Endodermal cell (in vitro differentiated cells): Measurements from ENCODE around the gene MYBPC2. TPM values are rescaled to one million over a fixed set of nuclear protein-coding genes. Genes with fewer than 3 reads are reported as not detected.

Experiments used
- DNase-seq: peaks from one replicate; pipeline ENCODE4 v3.0.0-alpha.2; 2017
- H3K27ac ChIP-seq: 2 replicates; pipeline ENCODE4 v1.5.1; 2013; ENCODE audit warnings: mild to moderate bottlenecking, low read depth, low read length, moderate library complexity
- H3K27me3 ChIP-seq: 2 replicates; pipeline ENCODE4 v1.6.1; 2013; ENCODE audit warnings: mild to moderate bottlenecking, low read length, moderate library complexity; ENCODE audit not compliant: insufficient read depth, control insufficient read depth, poor library complexity, severe bottlenecking
- H3K36me3 ChIP-seq: 2 replicates; pipeline ENCODE4 v1.7.0; 2013; ENCODE audit warnings: mild to moderate bottlenecking, low read length, moderate library complexity; ENCODE audit not compliant: control insufficient read depth, insufficient read depth
- H3K4me1 ChIP-seq: one replicate; pipeline ENCODE4 v1.7.0; 2013; ENCODE audit warnings: low read length; ENCODE audit not compliant: control insufficient read depth, insufficient read depth
- H3K4me3 ChIP-seq: 2 replicates; pipeline ENCODE4 v1.5.1; 2013; ENCODE audit warnings: mild to moderate bottlenecking, low read length, moderate library complexity
- H3K9ac ChIP-seq: 2 replicates; pipeline ENCODE4 v1.6.1; 2013; ENCODE audit warnings: mild to moderate bottlenecking, low read length, moderate library complexity; ENCODE audit not compliant: poor library complexity, severe bottlenecking; ENCODE audit errors: extremely low read depth
- H3K9me3 ChIP-seq: 2 replicates; pipeline ENCODE4 v1.6.1; 2013; ENCODE audit warnings: mild to moderate bottlenecking, low read length, moderate library complexity; ENCODE audit not compliant: control insufficient read depth
- H3K27ac Mint-ChIP-seq: 2 replicates; pipeline ENCODE4 v1.8.0; 2020; ENCODE audit warnings: mixed read lengths
- H3K27me3 Mint-ChIP-seq: 2 replicates; pipeline ENCODE4 v1.8.0; 2021; ENCODE audit warnings: mild to moderate bottlenecking, mixed read lengths; ENCODE audit not compliant: insufficient read depth
- H3K36me3 Mint-ChIP-seq: 2 replicates; pipeline ENCODE4 v1.8.0; 2020; ENCODE audit warnings: low read depth, mixed read lengths
- H3K4me1 Mint-ChIP-seq: 2 replicates; pipeline ENCODE4 v1.8.0; 2020; ENCODE audit warnings: mixed read lengths
- H3K4me3 Mint-ChIP-seq: 2 replicates; pipeline ENCODE4 v1.8.0; 2020; ENCODE audit warnings: mild to moderate bottlenecking, moderate library complexity, mixed read lengths
- H3K9me3 Mint-ChIP-seq: 2 replicates; pipeline ENCODE4 v1.8.0; 2020; ENCODE audit warnings: mild to moderate bottlenecking, mixed read lengths
- WGBS, 2 experiments: methylation state at CpG; one replicate each; pipeline versions ENCODE4 v1.1.5 to v1.1.7; 2013; ENCODE audit warnings: missing lambda C conversion rate in 2 of 2, mixed read lengths in 1 of 2; ENCODE audit not compliant: insufficient coverage in 1 of 2, insufficient read length in 1 of 2; 5-methylcytosine and 5-hydroxymethylcytosine counted together
- total RNA-seq, 2 donors: library from RNA; stranded (reverse); fragmentation: NEBNext Ultra II Directional in 1 of 2; extraction: Animal tissue kit (Norgen Biotek cat#: 25700) in 1 of 2; gene quantifications; 2 replicates in 1 of 2; 3 replicates in 1 of 2; pipeline ENCODE4 v1.2.1, GENCODE V29; 2021
- TF ChIP-seq, protein P1 (sequence below): fragments of 200-600 bp; sonication (generic); conservative IDR thresholded peaks from 2 replicates; pipeline ENCODE4 v1.5.0; 2021; ENCODE audit warnings: antibody characterized with exemption, mild to moderate bottlenecking

MYBPC2 gene
- total RNA-seq, 2 donors from 2014 or later = 1.9 to 2.3 TPM

GRCh38 chr19:50393589-50393988 is 39.1 kb upstream of the MYBPC2 start:
- TF ChIP-seq, protein P1, sequence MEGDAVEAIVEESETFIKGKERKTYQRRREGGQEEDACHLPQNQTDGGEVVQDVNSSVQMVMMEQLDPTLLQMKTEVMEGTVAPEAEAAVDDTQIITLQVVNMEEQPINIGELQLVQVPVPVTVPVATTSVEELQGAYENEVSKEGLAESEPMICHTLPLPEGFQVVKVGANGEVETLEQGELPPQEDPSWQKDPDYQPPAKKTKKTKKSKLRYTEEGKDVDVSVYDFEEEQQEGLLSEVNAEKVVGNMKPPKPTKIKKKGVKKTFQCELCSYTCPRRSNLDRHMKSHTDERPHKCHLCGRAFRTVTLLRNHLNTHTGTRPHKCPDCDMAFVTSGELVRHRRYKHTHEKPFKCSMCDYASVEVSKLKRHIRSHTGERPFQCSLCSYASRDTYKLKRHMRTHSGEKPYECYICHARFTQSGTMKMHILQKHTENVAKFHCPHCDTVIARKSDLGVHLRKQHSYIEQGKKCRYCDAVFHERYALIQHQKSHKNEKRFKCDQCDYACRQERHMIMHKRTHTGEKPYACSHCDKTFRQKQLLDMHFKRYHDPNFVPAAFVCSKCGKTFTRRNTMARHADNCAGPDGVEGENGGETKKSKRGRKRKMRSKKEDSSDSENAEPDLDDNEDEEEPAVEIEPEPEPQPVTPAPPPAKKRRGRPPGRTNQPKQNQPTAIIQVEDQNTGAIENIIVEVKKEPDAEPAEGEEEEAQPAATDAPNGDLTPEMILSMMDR = no peak
- Mint-ChIP-seq H3K36me3 (peaks cover 56% of the 10 kb centered on the region), H3K4me1 (no peaks in the 10 kb centered on the region), H3K27ac (no peak overlapping the region), H3K9me3 (peaks cover 32% of the 10 kb centered on the region), H3K4me3 (no peak overlapping the region), H3K27me3 (no peaks in the 10 kb centered on the region)
- no peak overlapping the region for H3K27ac ChIP-seq
- DNase-seq = no peak
- H3K27me3 ChIP-seq = no peaks in the 10 kb centered on the region
- H3K9me3 ChIP-seq = peaks cover 15% of the 10 kb centered on the region
- H3K4me3 ChIP-seq = no peak overlapping the region
- H3K36me3 ChIP-seq = peaks cover 35% of the 10 kb centered on the region
- no peaks in the 10 kb centered on the region for H3K4me1 ChIP-seq
- H3K9ac ChIP-seq = no peak overlapping the region
- WGBS, 2 experiments = 89 to 94% methylated on average over 3 to 4 of the region's 4 CpGs

DNA sequence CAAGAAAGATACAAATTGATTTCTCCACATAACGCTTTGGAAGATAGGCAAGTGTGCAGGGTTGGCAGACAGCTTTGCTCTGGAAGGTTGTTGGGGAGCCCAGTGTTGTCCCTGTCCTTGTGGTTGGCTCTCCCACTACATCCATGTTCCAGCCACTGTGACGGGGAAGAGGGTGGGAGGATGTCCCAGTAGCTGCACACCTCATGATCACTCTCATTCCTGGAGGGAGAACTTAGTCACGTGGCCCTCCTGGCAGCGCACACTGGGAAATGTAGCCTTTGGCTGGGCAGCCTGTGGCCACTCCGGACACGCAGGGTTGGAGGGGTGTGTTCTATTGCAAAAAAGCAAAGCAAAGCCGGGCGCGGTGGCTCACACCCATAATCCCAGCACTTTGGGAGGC is 38.7 kb upstream of the MYBPC2 start:
- Histone ChIP-seq H3K9me3 (peaks cover 15% of the 10 kb centered on the region), H3K9ac (no peak overlapping the region), H3K4me3 (no peak overlapping the region), H3K27me3 (no peaks in the 10 kb centered on the region), H3K4me1 (no peaks in the 10 kb centered on the region), H3K27ac (no peak overlapping the region), H3K36me3 (peaks cover 33% of the 10 kb centered on the region)
- DNase-seq = no peak
- Mint-ChIP-seq H3K36me3 (peaks cover 58% of the 10 kb centered on the region), H3K4me3 (no peak overlapping the region), H3K27ac (no peak overlapping the region), H3K4me1 (no peaks in the 10 kb centered on the region), H3K9me3 (peaks cover 32% of the 10 kb centered on the region), H3K27me3 (no peaks in the 10 kb centered on the region)
- TF ChIP-seq, protein P1 = no peak
- 94 to 95% methylated on average over 6 to 9 of the region's 9 CpGs for WGBS, 2 experiments

- Mint-ChIP-seq H3K4me3 (no peak overlapping the region), H3K9me3 (peaks cover under 1% of the 10 kb centered on the region), H3K4me1 (no peaks in the 10 kb centered on the region), H3K36me3 (peaks cover 36% of the 10 kb centered on the region), H3K27ac (no peak overlapping the region), H3K27me3 (no peaks in the 10 kb centered on the region)
- Histone ChIP-seq H3K9me3 (no peaks in the 10 kb centered on the region), H3K9ac (no peak overlapping the region), H3K27me3 (no peaks in the 10 kb centered on the region), H3K4me3 (no peak overlapping the region), H3K36me3 (peaks cover 15% of the 10 kb centered on the region), H3K4me1 (no peaks in the 10 kb centered on the region), H3K27ac (no peak overlapping the region)
- 92 to 97% methylated on average over 9 to 13 of the region's 13 CpGs for WGBS, 2 experiments
- DNase-seq = no peak
- TF ChIP-seq, protein P1 = no peak
Measured at GRCh38 chr19:50398675-50399367, 33.9 kb upstream of the MYBPC2 start.
